ENCODE measurements around the gene EGFR. TPM values are rescaled to one million over a fixed set of nuclear protein-coding genes. Genes with fewer than 3 reads are reported as not detected.

EGFR gene
- total and polyA plus RNA-seq, 12 donors: 7.0 to 111 (median 71.6) TPM

GRCh38 chr7:55148571-55148970 lies 129.8 kb downstream of the EGFR start:
- Histone ChIP-seq H3K9me3 (replicated peaks in 1 of 3) (no peaks in the 10 kb centered on the region), H3K4me3 (no peak overlapping the region), H3K36me3 (replicated peaks in 1 of 2) (peaks cover 0 to 29% of the 10 kb centered on the region in 2 donors), H3K27me3 (no peaks in the 10 kb centered on the region), H3K27ac (no peak overlapping the region), H3K4me1 (replicated peaks in 1 of 2) (no peaks in the 10 kb centered on the region)
- WGBS, 4 donors: 78 to 90% (median 81%) methylated on average over 3 of the region's 3 CpGs
- TF ChIP-seq POLR2A (IDR thresholded peaks at IDR 0.05) (no peak), CTCF (IDR thresholded peaks at IDR 0.05) (no peak)
- intact Hi-C loops (cut with DNase I): loop anchor here in 1 of 2 donors (10.0 kb wide), 1 partner anchor 114 kb away; no protein-coding TSS in a partner anchor
- no peak for DNase-seq

DNA sequence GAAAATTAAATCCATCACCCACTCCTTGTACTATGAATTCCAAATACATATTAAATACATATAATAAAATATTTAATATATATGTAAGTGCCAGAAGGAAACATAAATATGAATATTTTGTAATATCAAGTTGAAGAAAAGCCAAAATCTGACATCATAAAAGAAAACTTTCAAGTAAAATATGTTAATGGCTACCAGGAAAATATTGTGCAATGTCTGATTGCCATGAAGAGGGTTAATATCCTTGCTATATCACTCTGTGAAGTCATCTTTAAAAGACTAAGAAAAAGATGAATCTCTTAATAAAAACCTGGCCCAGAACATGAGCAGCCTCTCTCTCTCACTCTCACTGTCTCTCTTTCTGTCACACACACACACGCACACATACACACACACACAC lies 130.2 kb downstream of the EGFR start:
- DNase-seq: no peak
- WGBS, 4 donors: 88 to 94% (median 93%) methylated on average over 1 of the region's 1 CpG
- intact Hi-C loops (cut with DNase I): loop anchor here in 1 of 2 donors (10.0 kb wide), 1 partner anchor 114 kb away; no protein-coding TSS in a partner anchor

DNA sequence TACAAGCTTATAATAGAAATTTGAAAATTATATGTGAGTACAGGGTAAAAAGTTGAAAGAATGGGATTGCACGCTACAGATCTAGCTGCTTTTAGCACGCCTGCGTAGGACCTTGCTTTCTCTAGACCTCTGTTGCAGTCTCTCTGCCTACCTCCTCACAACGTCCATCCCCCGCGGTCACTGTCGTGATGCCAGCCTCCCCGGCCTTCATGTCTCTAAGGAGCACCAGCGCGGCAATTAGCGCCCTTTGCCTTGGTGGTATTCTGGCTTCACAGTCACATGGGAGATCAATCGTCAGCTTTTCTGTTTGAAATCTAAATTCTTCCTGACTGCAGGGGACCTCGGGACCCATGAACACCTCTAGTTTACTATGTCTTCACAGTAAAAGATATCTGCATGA lies 131.3 kb downstream of the EGFR start:
- H3K4me1 ChIP-seq (replicated peaks in 1 of 2): no peaks in the 10 kb centered on the region
- 90 to 94% (median 94%) methylated on average over 13 of the region's 13 CpGs for WGBS, 4 donors
- intact Hi-C loops (cut with DNase I): no loop called here
- no peaks in the 10 kb centered on the region for H3K9me3 ChIP-seq (replicated peaks in 1 of 3)
- H3K27ac ChIP-seq: no peak overlapping the region
- TF ChIP-seq POLR2A (IDR thresholded peaks at IDR 0.05) (no peak), CTCF (IDR thresholded peaks at IDR 0.05) (no peak)
- H3K4me3 ChIP-seq: no peak overlapping the region
- peaks cover 0 to 32% of the 10 kb centered on the region in 2 donors for H3K36me3 ChIP-seq (replicated peaks in 1 of 2)
- no peaks in the 10 kb centered on the region for H3K27me3 ChIP-seq
- DNase-seq: no peak

More for the DNA sequence above, 130.2 kb downstream of the EGFR start:
- H3K36me3 ChIP-seq (replicated peaks in 1 of 2): peaks cover 0 to 29% of the 10 kb centered on the region in 2 donors
- no peaks in the 10 kb centered on the region for H3K4me1 ChIP-seq (replicated peaks in 1 of 2)
- H3K4me3 ChIP-seq: no peak overlapping the region
- H3K27me3 ChIP-seq: no peaks in the 10 kb centered on the region
- no peaks in the 10 kb centered on the region for H3K9me3 ChIP-seq (replicated peaks in 1 of 3)
- H3K27ac ChIP-seq: no peak overlapping the region
- TF ChIP-seq POLR2A (IDR thresholded peaks at IDR 0.05) (no peak), CTCF (IDR thresholded peaks at IDR 0.05) (no peak)

DNA sequence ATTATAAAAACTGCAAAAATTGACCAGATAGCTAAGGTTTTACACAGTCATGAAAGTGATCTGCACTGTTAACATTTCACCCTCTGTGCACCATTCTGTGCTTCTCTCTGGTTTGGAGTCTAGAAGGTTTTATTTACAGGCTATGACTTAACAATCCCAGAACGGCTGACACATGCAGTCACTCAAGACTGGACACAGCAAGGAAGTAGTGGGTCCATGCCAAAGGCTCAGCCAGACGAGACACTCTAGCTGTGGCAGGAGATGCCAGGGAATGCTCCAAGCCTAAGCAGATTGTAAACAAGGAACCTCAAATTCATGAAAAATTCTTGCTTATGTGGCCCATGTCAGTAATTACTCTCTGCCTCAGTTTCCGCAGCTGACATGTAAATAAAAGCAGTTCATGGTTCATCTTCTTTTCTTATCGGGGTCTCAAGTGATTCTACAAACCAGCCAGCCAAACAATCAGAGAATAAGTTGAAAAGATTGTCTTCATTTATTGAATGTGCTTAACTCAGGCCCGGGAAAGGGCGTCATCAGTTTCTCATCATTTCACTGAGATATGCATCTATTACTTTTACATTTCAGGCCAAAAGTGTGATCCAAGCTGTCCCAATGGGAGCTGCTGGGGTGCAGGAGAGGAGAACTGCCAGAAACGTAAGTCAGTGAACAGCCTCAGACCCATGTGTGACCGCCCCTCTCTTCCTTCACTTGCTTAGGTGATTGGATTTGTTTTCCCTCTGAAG lies 132.1 kb downstream of the EGFR start:
- TF ChIP-seq CTCF (IDR thresholded peaks at IDR 0.05) (no peak), POLR2A (IDR thresholded peaks at IDR 0.05) (no peak)
- Histone ChIP-seq H3K4me3 (no peak overlapping the region), H3K27ac (no peak overlapping the region), H3K9me3 (replicated peaks in 1 of 3) (no peaks in the 10 kb centered on the region), H3K27me3 (no peaks in the 10 kb centered on the region), H3K36me3 (replicated peaks in 1 of 2) (peaks cover 0 to 40% of the 10 kb centered on the region in 2 donors), H3K4me1 (replicated peaks in 1 of 2) (no peaks in the 10 kb centered on the region)
- intact Hi-C loops (cut with DNase I): no loop called here
- 87 to 88% (median 87%) methylated on average over 8 of the region's 8 CpGs for WGBS, 4 donors
- DNase-seq: no peak

Measured in adrenal gland (tissue), 12 donors.